Stromal cell of bone marrow (primary cell): ENCODE measurements around the gene CGB1.
A peak's percentile ranks its signal among the peaks of the same experiment; 100 is the strongest.
"Not testable (repeated sequence)": the region's sequence is repeated elsewhere in the genome, so short reads cannot be mapped to it uniquely, and the experiment has no call there.

ENCODE experiments used
- DNase-seq: peaks from one replicate; pipeline ENCODE4 v3.0.0-alpha.2; 2012; ENCODE audit warnings: low read depth

The CGB1 gene

GRCh38 chr19:49057636-49058234 lies 21.0 kb upstream of the CGB1 start, which contains the start of gene CGB7:
Gene CGB7 (minus strand): TSS chr19:49057749. CDS start chr19:49055375, 2,374 bp downstream.
- no peak for DNase-seq

- DNase-seq, result not testable (repeated sequence)
Observed at GRCh38 chr19:49056902-49057596, 20.4 kb upstream of the CGB1 start.

- DNase-seq, result peak; percentile 13
Observed at GRCh38 chr19:49056101-49056901, 19.6 kb upstream of the CGB1 start.

GRCh38 chr19:49050376-49051033 lies 13.8 kb upstream of the CGB1 start:
- DNase-seq, result peak; percentile 11

- DNase-seq, result not testable (repeated sequence)
Observed at GRCh38 chr19:49049834-49050233, 13.1 kb upstream of the CGB1 start.

GRCh38 chr19:49049011-49049410 lies 12.3 kb upstream of the CGB1 start, which contains the start of gene CGB8:
Gene CGB8 (minus strand): TSS chr19:49049111. CDS start chr19:49048739, 372 bp downstream.
- not testable (repeated sequence) for DNase-seq

GRCh38 chr19:49043548-49043947 lies 6.9 kb upstream of the CGB1 start, which contains the start of gene CGB5:
Gene CGB5 (plus strand): TSS chr19:49043848. CDS start chr19:49044210, 362 bp downstream.
- DNase-seq, result not testable (repeated sequence)

- not testable (repeated sequence) for DNase-seq
Observed at GRCh38 chr19:49042666-49043065, 6.0 kb upstream of the CGB1 start.

- no peak for DNase-seq
Observed at GRCh38 chr19:49042177-49042576, 5.5 kb upstream of the CGB1 start.

- DNase-seq, result not testable (repeated sequence)
Observed at GRCh38 chr19:49039736-49040135, 3.0 kb upstream of the CGB1 start.

- DNase-seq, result not testable (repeated sequence)
Observed at GRCh38 chr19:49038557-49039276, 2.0 kb upstream of the CGB1 start.

GRCh38 chr19:49038111-49038510 lies 1.4 kb upstream of the CGB1 start:
- DNase-seq, result not testable (repeated sequence)

GRCh38 chr19:49031642-49032301 lies 4.9 kb downstream of the CGB1 start, which contains the start of gene CGB2:
Gene CGB2 (plus strand): TSS chr19:49031890. CDS start chr19:49032096, 206 bp downstream.
- not testable (repeated sequence) for DNase-seq

GRCh38 chr19:49030323-49030722 lies 6.4 kb downstream of the CGB1 start:
- DNase-seq, result not testable (repeated sequence)

- DNase-seq, result not testable (repeated sequence)
Observed at GRCh38 chr19:49029749-49030148, 6.9 kb downstream of the CGB1 start.

- DNase-seq, result not testable (repeated sequence)
Observed at GRCh38 chr19:49028686-49029085, 8.0 kb downstream of the CGB1 start.

- DNase-seq, result not testable (repeated sequence)
Observed at GRCh38 chr19:49025599-49025998, 11.1 kb downstream of the CGB1 start.

- DNase-seq, result not testable (repeated sequence)
Observed at GRCh38 chr19:49025088-49025487, 11.6 kb downstream of the CGB1 start.

- DNase-seq, result not testable (repeated sequence)
Observed at GRCh38 chr19:49024233-49024632, 12.5 kb downstream of the CGB1 start, which contains the start of gene CGB3. Gene CGB3 (minus strand): TSS chr19:49024333. CDS start chr19:49023971, 362 bp downstream.

GRCh38 chr19:49022116-49022515 lies 14.6 kb downstream of the CGB1 start:
- DNase-seq, result no peak
